Measurements from ENCODE around the gene SULT1C3.

Gene SULT1C3

GRCh38 chr2:108236676-108237335 lies 3.0 kb upstream of the SULT1C3 start:
- Histone ChIP-seq H3K14ac (ENCODE audit: low read length in 2 of 2) (no peak overlapping the region), H3K4me1 (ENCODE audit: control insufficient read depth, insufficient read depth, low read depth, low read length) (no peaks in the 10 kb centered on the region), H4K8ac (ENCODE audit: low read length) (no peak overlapping the region), H3K23ac (ENCODE audit: low read length in 2 of 2) (no peak overlapping the region), H3K4me3 (ENCODE audit: insufficient read depth in 1 of 2, low read depth in 1 of 2, low read length in 2 of 2) (no peak overlapping the region), H3K27ac (ENCODE audit: low read length, poor library complexity, severe bottlenecking) (no peak overlapping the region), H3K18ac (ENCODE audit: low read depth in 1 of 2, low read length in 2 of 2) (no peak overlapping the region), H2BK15ac (ENCODE audit: low read depth, poor library complexity, severe bottlenecking) (no peak overlapping the region), H2BK5ac (ENCODE audit: low read depth, low read length, poor library complexity, severe bottlenecking) (no peak overlapping the region), H3K79me1 (replicated peaks; ENCODE audit: low read length, poor library complexity, severe bottlenecking) (peaks cover 2% of the 10 kb centered on the region), H3K4me2 (ENCODE audit: low read length, poor library complexity, severe bottlenecking) (no peak overlapping the region), H3K9me3 (ENCODE audit: control insufficient read depth, low read length) (peaks cover 3% of the 10 kb centered on the region), H2AFZ (ENCODE audit: low read depth, low read length) (no peak overlapping the region), H2BK120ac (ENCODE audit: low read depth, low read length) (no peak overlapping the region), H3K4ac (ENCODE audit: low read depth in 1 of 2, low read length in 2 of 2) (no peak overlapping the region), H3K27me3 (ENCODE audit: control insufficient read depth in 1 of 2, insufficient read depth in 1 of 2, low read length in 2 of 2) (no peaks in the 10 kb centered on the region), H2AK5ac (ENCODE audit: low read length, severe bottlenecking) (no peak overlapping the region), H2BK12ac (ENCODE audit: low read length in 2 of 2) (no peak overlapping the region), H4K91ac (ENCODE audit: low read length) (no peak overlapping the region), H3K36me3 (ENCODE audit: control insufficient read depth in 1 of 2, insufficient read depth in 2 of 2, low read depth in 1 of 2, low read length in 2 of 2) (peaks cover 0 to 4% of the 10 kb centered on the region in 2 experiments), H3K9ac (ENCODE audit: low read length) (no peak overlapping the region)
- 95% methylated on average over 5 of the region's 6 CpGs for WGBS
- DNase-seq, result no peak

DNA sequence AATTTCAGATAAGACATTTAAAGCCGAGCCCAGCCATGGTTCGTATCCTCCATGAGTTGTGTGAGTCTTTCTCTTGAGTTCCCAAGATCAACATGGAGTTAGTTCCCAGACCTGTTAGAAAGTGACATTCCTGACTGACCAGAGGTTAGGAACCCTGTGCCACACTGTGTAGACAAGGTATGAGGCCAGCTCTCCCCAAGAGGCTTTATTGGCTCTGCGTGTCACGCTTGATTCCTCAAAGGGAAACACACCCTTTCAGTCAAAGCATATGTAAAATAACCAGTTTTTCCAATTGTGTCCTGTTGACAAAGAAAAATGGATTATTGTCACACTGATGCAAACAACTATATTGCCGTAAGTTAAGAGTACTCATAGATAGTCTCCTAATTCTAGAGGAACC lies 1.2 kb downstream of the SULT1C3 start:
- no peak overlapping the region for H2BK5ac ChIP-seq (ENCODE audit: low read depth, low read length, poor library complexity, severe bottlenecking)

DNA sequence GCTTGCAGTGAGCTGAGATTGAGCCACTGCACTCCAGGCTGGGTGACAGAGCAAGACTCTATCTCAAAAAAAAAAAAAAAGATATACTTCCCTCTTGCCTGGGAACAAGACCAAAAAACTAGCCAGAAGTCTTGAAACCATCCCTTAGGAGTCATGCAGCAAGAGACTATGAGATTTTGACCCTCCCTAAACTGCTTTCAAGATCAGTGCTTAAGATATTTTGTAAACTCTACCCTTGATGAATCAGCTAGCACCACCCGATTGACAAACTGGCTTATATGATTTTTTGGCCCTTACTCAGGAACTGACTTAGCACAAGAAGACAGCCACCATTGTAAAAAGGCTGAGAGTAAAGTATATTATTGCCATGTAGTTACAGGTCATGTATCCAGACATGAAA lies 3.8 kb downstream of the SULT1C3 start:
- no peak overlapping the region for H2BK120ac ChIP-seq (ENCODE audit: low read depth, low read length)
- H3K18ac ChIP-seq (ENCODE audit: low read depth in 1 of 2, low read length in 2 of 2), result no peak overlapping the region
- H3K4me2 ChIP-seq (ENCODE audit: low read length, poor library complexity, severe bottlenecking), result no peak overlapping the region
- H3K14ac ChIP-seq (ENCODE audit: low read length in 2 of 2), result no peak overlapping the region
- H3K27me3 ChIP-seq (ENCODE audit: control insufficient read depth in 1 of 2, insufficient read depth in 1 of 2, low read length in 2 of 2), result no peaks in the 10 kb centered on the region
- no peaks in the 10 kb centered on the region for H3K4me1 ChIP-seq (ENCODE audit: control insufficient read depth, insufficient read depth, low read depth, low read length)
- no peak overlapping the region for H2BK12ac ChIP-seq (ENCODE audit: low read length in 2 of 2)
- no peak for DNase-seq
- H4K8ac ChIP-seq (ENCODE audit: low read length), result no peak overlapping the region
- no peak overlapping the region for H2BK5ac ChIP-seq (ENCODE audit: low read depth, low read length, poor library complexity, severe bottlenecking)
- no peak overlapping the region for H2BK15ac ChIP-seq (ENCODE audit: low read depth, poor library complexity, severe bottlenecking)
- H3K4ac ChIP-seq (ENCODE audit: low read depth in 1 of 2, low read length in 2 of 2), result no peak overlapping the region
- H3K4me3 ChIP-seq (ENCODE audit: insufficient read depth in 1 of 2, low read depth in 1 of 2, low read length in 2 of 2), result no peak overlapping the region
- 50% methylated on average over 1 of the region's 1 CpG for WGBS
- H2AK5ac ChIP-seq (ENCODE audit: low read length, severe bottlenecking), result no peak overlapping the region
- H3K79me1 ChIP-seq (replicated peaks; ENCODE audit: low read length, poor library complexity, severe bottlenecking), result peaks cover 2% of the 10 kb centered on the region
- no peak overlapping the region for H3K23ac ChIP-seq (ENCODE audit: low read length in 2 of 2)
- peaks cover 0 to 4% of the 10 kb centered on the region in 2 experiments for H3K36me3 ChIP-seq (ENCODE audit: control insufficient read depth in 1 of 2, insufficient read depth in 2 of 2, low read depth in 1 of 2, low read length in 2 of 2)
- no peak overlapping the region for H3K27ac ChIP-seq (ENCODE audit: low read length, poor library complexity, severe bottlenecking)
- H3K9me3 ChIP-seq (ENCODE audit: control insufficient read depth, low read length), result no peaks in the 10 kb centered on the region
- H2AFZ ChIP-seq (ENCODE audit: low read depth, low read length), result no peak overlapping the region
- H3K9ac ChIP-seq (ENCODE audit: low read length), result peak overlapping the region; percentile 9
- H4K91ac ChIP-seq (ENCODE audit: low read length), result no peak overlapping the region

More for the DNA sequence above, 1.2 kb downstream of the SULT1C3 start:
- H2AFZ ChIP-seq (ENCODE audit: low read depth, low read length), result no peak overlapping the region
- peaks cover 2% of the 10 kb centered on the region for H3K79me1 ChIP-seq (replicated peaks; ENCODE audit: low read length, poor library complexity, severe bottlenecking)
- peaks cover 3% of the 10 kb centered on the region for H3K9me3 ChIP-seq (ENCODE audit: control insufficient read depth, low read length)
- WGBS, result 88% methylated on average over 3 of the region's 5 CpGs
- no peak overlapping the region for H4K8ac ChIP-seq (ENCODE audit: low read length)
- H3K18ac ChIP-seq (ENCODE audit: low read depth in 1 of 2, low read length in 2 of 2), result no peak overlapping the region
- H3K27ac ChIP-seq (ENCODE audit: low read length, poor library complexity, severe bottlenecking), result no peak overlapping the region
- no peak overlapping the region for H3K4ac ChIP-seq (ENCODE audit: low read depth in 1 of 2, low read length in 2 of 2)
- no peak overlapping the region for H3K23ac ChIP-seq (ENCODE audit: low read length in 2 of 2)
- H3K4me3 ChIP-seq (ENCODE audit: insufficient read depth in 1 of 2, low read depth in 1 of 2, low read length in 2 of 2), result no peak overlapping the region
- H2BK15ac ChIP-seq (ENCODE audit: low read depth, poor library complexity, severe bottlenecking), result no peak overlapping the region
- no peak overlapping the region for H2BK12ac ChIP-seq (ENCODE audit: low read length in 2 of 2)
- no peak overlapping the region for H4K91ac ChIP-seq (ENCODE audit: low read length)
- H3K14ac ChIP-seq (ENCODE audit: low read length in 2 of 2), result no peak overlapping the region
- peaks cover 0 to 4% of the 10 kb centered on the region in 2 experiments for H3K36me3 ChIP-seq (ENCODE audit: control insufficient read depth in 1 of 2, insufficient read depth in 2 of 2, low read depth in 1 of 2, low read length in 2 of 2)
- DNase-seq, result no peak
- H2AK5ac ChIP-seq (ENCODE audit: low read length, severe bottlenecking), result no peak overlapping the region
- H3K4me2 ChIP-seq (ENCODE audit: low read length, poor library complexity, severe bottlenecking), result no peak overlapping the region
- no peaks in the 10 kb centered on the region for H3K4me1 ChIP-seq (ENCODE audit: control insufficient read depth, insufficient read depth, low read depth, low read length)
- H3K27me3 ChIP-seq (ENCODE audit: control insufficient read depth in 1 of 2, insufficient read depth in 1 of 2, low read length in 2 of 2), result no peaks in the 10 kb centered on the region
- H2BK120ac ChIP-seq (ENCODE audit: low read depth, low read length), result no peak overlapping the region
- no peak overlapping the region for H3K9ac ChIP-seq (ENCODE audit: low read length)

- Histone ChIP-seq H3K14ac (ENCODE audit: low read length in 2 of 2) (no peak overlapping the region), H2AK5ac (ENCODE audit: low read length, severe bottlenecking) (no peak overlapping the region), H2BK120ac (ENCODE audit: low read depth, low read length) (no peak overlapping the region), H3K27me3 (ENCODE audit: control insufficient read depth in 1 of 2, insufficient read depth in 1 of 2, low read length in 2 of 2) (no peaks in the 10 kb centered on the region), H2BK5ac (ENCODE audit: low read depth, low read length, poor library complexity, severe bottlenecking) (no peak overlapping the region), H3K18ac (ENCODE audit: low read depth in 1 of 2, low read length in 2 of 2) (no peak overlapping the region), H3K36me3 (ENCODE audit: control insufficient read depth in 1 of 2, insufficient read depth in 2 of 2, low read depth in 1 of 2, low read length in 2 of 2) (peaks cover 0 to under 1% of the 10 kb centered on the region in 2 experiments), H3K27ac (ENCODE audit: low read length, poor library complexity, severe bottlenecking) (no peak overlapping the region), H3K9ac (ENCODE audit: low read length) (peak overlapping the region; percentile 24), H2BK15ac (ENCODE audit: low read depth, poor library complexity, severe bottlenecking) (no peak overlapping the region), H3K4ac (ENCODE audit: low read depth in 1 of 2, low read length in 2 of 2) (no peak overlapping the region), H3K4me2 (ENCODE audit: low read length, poor library complexity, severe bottlenecking) (no peak overlapping the region), H3K4me1 (ENCODE audit: control insufficient read depth, insufficient read depth, low read depth, low read length) (no peaks in the 10 kb centered on the region), H3K9me3 (ENCODE audit: control insufficient read depth, low read length) (no peaks in the 10 kb centered on the region), H4K91ac (ENCODE audit: low read length) (no peak overlapping the region), H2AFZ (ENCODE audit: low read depth, low read length) (no peak overlapping the region), H2BK12ac (ENCODE audit: low read length in 2 of 2) (no peak overlapping the region), H3K79me1 (replicated peaks; ENCODE audit: low read length, poor library complexity, severe bottlenecking) (no peaks in the 10 kb centered on the region), H3K4me3 (ENCODE audit: insufficient read depth in 1 of 2, low read depth in 1 of 2, low read length in 2 of 2) (no peak overlapping the region), H4K8ac (ENCODE audit: low read length) (no peak overlapping the region), H3K23ac (ENCODE audit: low read length in 2 of 2) (no peak overlapping the region)
- WGBS, result 58% methylated on average over 1 of the region's 2 CpGs
- no peak for DNase-seq
These were observed 5.1 kb downstream of the SULT1C3 start for GRCh38 chr2:108244667-108245414.
